H1 (cell line): ENCODE measurements around the gene SOCS3. TPM values are rescaled to one million over a fixed set of nuclear protein-coding genes. Genes with fewer than 3 reads are reported as not detected.

ENCODE experiments used
- CTCF ChIA-PET: fragments of 300-600 bp; sonication (Branson Sonifier 250); formaldehyde crosslinking; loops from one replicate; lab custom pipeline; 2021; ENCODE audit not compliant: partially characterized antibody; lab: Charles Lee
- POLR2A ChIA-PET: fragments of 300-600 bp; sonication (Branson Sonifier 250); formaldehyde crosslinking; loops from one replicate; lab custom pipeline; 2021; ENCODE audit warnings: inconsistent platforms; ENCODE audit not compliant: partially characterized antibody; lab: Charles Lee
- DNase-seq, 2 experiments: peaks; one replicate each; pipeline versions ENCODE4 v3.0.0 to v3.0.0-alpha.2; 2010 to 2022; ENCODE audit warnings: low spot score in 2 of 2, low read depth in 1 of 2, mixed read lengths in 1 of 2
- FAIRE-seq: peaks from 2 replicates; lab custom pipeline; 2011; peaks lifted over from hg19 to GRCh38; lab: Jason Lieb, UNC
- H2AFZ ChIP-seq: 2 replicates; pipeline ENCODE4 v1.8.1; 2012; ENCODE audit warnings: low read length, inconsistent platforms
- H2AK5ac ChIP-seq: 2 replicates; pipeline ENCODE4 v1.6.1; 2013; ENCODE audit warnings: low read depth, low read length
- H2BK120ac ChIP-seq: replicated peaks from 2 replicates; pipeline ENCODE3; 2013; ENCODE audit warnings: low read depth, low read length, inconsistent platforms
- H2BK12ac ChIP-seq: 2 replicates; pipeline ENCODE4 v1.6.1; 2013; ENCODE audit warnings: low read depth, low read length
- H2BK15ac ChIP-seq: 2 replicates; pipeline ENCODE4 v1.6.1; 2013; ENCODE audit warnings: low read length
- H2BK20ac ChIP-seq: 2 replicates; pipeline ENCODE4 v1.6.1; 2013; ENCODE audit warnings: low read length
- H2BK5ac ChIP-seq: 2 replicates; pipeline ENCODE4 v1.6.1; 2013; ENCODE audit warnings: low read depth, low read length
- H3K14ac ChIP-seq: 2 replicates; pipeline ENCODE4 v1.6.1; 2013; ENCODE audit warnings: inconsistent platforms; ENCODE audit not compliant: insufficient read length
- H3K18ac ChIP-seq: 2 replicates; pipeline ENCODE4 v1.6.1; 2013; ENCODE audit warnings: low read length; ENCODE audit errors: extremely low read depth
- H3K23ac ChIP-seq: 2 replicates; pipeline ENCODE4 v1.6.1; 2013; ENCODE audit warnings: inconsistent platforms; ENCODE audit not compliant: insufficient read length
- H3K23me2 ChIP-seq: 2 replicates; pipeline ENCODE4 v1.6.1; 2013; ENCODE audit warnings: low read depth, low read length
- H3K27ac ChIP-seq: 2 replicates; pipeline ENCODE4 v1.6.1; 2011; ENCODE audit warnings: low read depth, low read length, inconsistent platforms
- H3K27me3 ChIP-seq, 4 experiments: replicated peaks in 1 of 4; 1 replicate in 1 of 4; 2 replicates in 3 of 4; pipeline versions ENCODE4 v1.6.1 to v1.8.1; 2011 to 2013; ENCODE audit warnings: low read length in 3 of 4, mild to moderate bottlenecking in 3 of 4, inconsistent platforms in 2 of 4, mixed read lengths in 2 of 4, moderate library complexity in 1 of 4; ENCODE audit not compliant: control insufficient read depth in 3 of 4, insufficient read depth in 3 of 4; ENCODE audit errors: extremely low read depth in 1 of 4
- H3K36me3 ChIP-seq, 4 experiments: 2 replicates each; pipeline versions ENCODE4 v1.6.1 to v1.8.1; 2011 to 2013; ENCODE audit warnings: mild to moderate bottlenecking in 4 of 4, low read length in 3 of 4, moderate library complexity in 2 of 4, control low read depth in 1 of 4, inconsistent platforms in 1 of 4; ENCODE audit not compliant: insufficient read depth in 4 of 4, control insufficient read depth in 2 of 4
- H3K4ac ChIP-seq: replicated peaks from 2 replicates; pipeline ENCODE3; 2013; ENCODE audit warnings: low read length, low read depth, mixed read lengths, inconsistent platforms; ENCODE audit not compliant: insufficient read length
- H3K4me1 ChIP-seq, 4 experiments: replicated peaks in 1 of 4; 1 replicate in 1 of 4; 2 replicates in 3 of 4; pipeline versions ENCODE4 v1.6.1 to v1.8.1; 2011 to 2013; ENCODE audit warnings: low read length in 3 of 4, inconsistent platforms in 2 of 4, mixed read lengths in 1 of 4; ENCODE audit not compliant: insufficient read depth in 4 of 4, control insufficient read depth in 3 of 4
- H3K4me2 ChIP-seq, 2 experiments: 2 replicates each; pipeline versions ENCODE4 v1.6.1 to v1.8.1; 2011 to 2013; ENCODE audit warnings: low read depth in 2 of 2, low read length in 2 of 2, control low read depth in 1 of 2, inconsistent platforms in 1 of 2, mild to moderate bottlenecking in 1 of 2; ENCODE audit not compliant: insufficient read depth in 1 of 2
- H3K4me3 ChIP-seq, 4 experiments: fragments of 200-600, 300-600 bp in 1 of 4; sonication (generic), shearing (Covaris generic), sonication (Bioruptor Twin) in 1 of 4; 2 replicates each; pipeline versions ENCODE4 v1.5.1 to v1.8.1; 2011 to 2016; ENCODE audit warnings: low read length in 4 of 4, low read depth in 3 of 4, control low read depth in 2 of 4, inconsistent platforms in 2 of 4, mild to moderate bottlenecking in 2 of 4, mixed read lengths in 1 of 4, moderate library complexity in 1 of 4; ENCODE audit not compliant: insufficient read depth in 2 of 4; ENCODE audit errors: extremely low read depth in 1 of 4
- H3K56ac ChIP-seq: replicated peaks from 2 replicates; pipeline ENCODE3; 2013; ENCODE audit warnings: low read depth, mild to moderate bottlenecking, mixed read lengths, low read length, inconsistent platforms; ENCODE audit not compliant: insufficient read length
- H3K79me1 ChIP-seq: 2 replicates; pipeline ENCODE4 v1.6.1; 2013; ENCODE audit warnings: low read depth, low read length, control low read depth
- H3K79me2 ChIP-seq, 2 experiments: 2 replicates each; pipeline versions ENCODE4 v1.6.1 to v1.8.1; 2012 to 2013; ENCODE audit warnings: low read length in 2 of 2, mild to moderate bottlenecking in 2 of 2, inconsistent platforms in 1 of 2; ENCODE audit not compliant: insufficient read depth in 2 of 2, control insufficient read depth in 1 of 2
- H3K9ac ChIP-seq, 4 experiments: replicated peaks in 1 of 4; 1 replicate in 1 of 4; 2 replicates in 3 of 4; pipeline versions ENCODE4 v1.6.1 to v1.8.1; 2011 to 2013; ENCODE audit warnings: low read depth in 3 of 4, low read length in 3 of 4, control low read depth in 2 of 4, mild to moderate bottlenecking in 2 of 4, moderate library complexity in 2 of 4, inconsistent platforms in 1 of 4; ENCODE audit errors: extremely low read depth in 1 of 4
- H3K9me3 ChIP-seq, 2 experiments: 2 replicates each; pipeline versions ENCODE4 v1.6.1 to v1.8.1; 2012 to 2013; ENCODE audit warnings: mild to moderate bottlenecking in 2 of 2, moderate library complexity in 2 of 2, control low read depth in 1 of 2, inconsistent platforms in 1 of 2, low read depth in 1 of 2, low read length in 1 of 2, mixed read lengths in 1 of 2; ENCODE audit not compliant: insufficient read depth in 2 of 2
- H4K20me1 ChIP-seq, 2 experiments: replicated peaks in 1 of 2; 2 replicates each; pipeline versions ENCODE3 to v1.8.1; 2011 to 2013; ENCODE audit warnings: inconsistent platforms in 2 of 2, low read length in 2 of 2, mild to moderate bottlenecking in 1 of 2; ENCODE audit not compliant: insufficient read depth in 2 of 2, control insufficient read depth in 1 of 2
- H4K5ac ChIP-seq: 2 replicates; pipeline ENCODE4 v1.6.1; 2013; ENCODE audit warnings: low read length, low read depth, mixed read lengths, inconsistent platforms; ENCODE audit not compliant: insufficient read length
- H4K8ac ChIP-seq: 2 replicates; pipeline ENCODE4 v1.8.0; 2013; ENCODE audit warnings: mild to moderate bottlenecking, moderate library complexity, low read length, inconsistent platforms; ENCODE audit not compliant: insufficient read depth; ENCODE audit errors: extremely low read depth
- H4K91ac ChIP-seq: replicated peaks from 2 replicates; pipeline ENCODE3; 2013; ENCODE audit warnings: low read length, mixed read lengths, inconsistent platforms; ENCODE audit not compliant: insufficient read length
- POLR2A ChIP-seq, 2 experiments: IDR thresholded peaks; 1 replicate in 1 of 2; 2 replicates in 1 of 2; pipeline ENCODE4 v1.6.1; 2011; ENCODE audit warnings: low read depth in 2 of 2, low read length in 2 of 2, mild to moderate bottlenecking in 2 of 2; ENCODE audit errors: control extremely low read depth in 1 of 2
- RAD21 ChIP-seq, 2 experiments: IDR thresholded peaks in 1 of 2; conservative IDR thresholded peaks in 1 of 2; 2 replicates each; pipeline ENCODE4 v1.6.1; 2011; ENCODE audit warnings: low read depth in 2 of 2, low read length in 2 of 2, improper control_type of control experiment in 1 of 2, inconsistent platforms in 1 of 2, mild to moderate bottlenecking in 1 of 2, moderate library complexity in 1 of 2
- WGBS, 2 experiments: shearing (Covaris generic) in 1 of 2; methylation state at CpG; one replicate each; pipeline versions ENCODE4 v1.1.6 to v1.1.7; 2013 to 2015; ENCODE audit warnings: low lambda C conversion rate in 2 of 2, mixed read lengths in 2 of 2, inconsistent platforms in 1 of 2, low coverage in 1 of 2, missing lambda C conversion rate in 1 of 2; ENCODE audit not compliant: insufficient replicate concordance in 2 of 2, insufficient coverage in 1 of 2, insufficient read length in 1 of 2; ENCODE audit errors: extremely low coverage in 1 of 2, missing lambda C conversion rate in 1 of 2; 5-methylcytosine and 5-hydroxymethylcytosine counted together
- polyA plus RNA-seq, 7 experiments: library from polyadenylated mRNA; depleted of rRNA in 3 of 7; stranded (reverse) in 5 of 7; unstranded in 2 of 7; fragments of >200 nt in 5 of 7; fragments of 200-250 nt in 2 of 7; gene quantifications; 1 replicate in 5 of 7; 2 replicates in 1 of 7; 4 replicates in 1 of 7; pipeline versions ENCODE4 v1.2.1 to v1.2.3, GENCODE V29; 2011 to 2013; ENCODE audit warnings: missing spikeins in 2 of 7, mixed read lengths in 2 of 7
- total RNA-seq: library from RNA; stranded (reverse); fragmentation: NEBNext Ultra II Directional; extraction: Animal tissue kit (Norgen Biotek cat#: 25700); gene quantifications from 2 replicates; pipeline ENCODE4 v1.2.1, GENCODE V29; 2021
- TF ChIP-seq, protein P1 (sequence below), 3 experiments: IDR thresholded peaks; 1 replicate in 2 of 3; 2 replicates in 1 of 3; pipeline versions ENCODE4 v1.5.1 to v1.6.1; 2011; ENCODE audit warnings: low read length in 3 of 3, mild to moderate bottlenecking in 3 of 3, inconsistent platforms in 2 of 3, low read depth in 1 of 3, moderate library complexity in 1 of 3; ENCODE audit not compliant: insufficient read depth in 1 of 3; ENCODE audit errors: control extremely low read depth in 1 of 3
- TF ChIP-seq, protein P2 (sequence below): IDR thresholded peaks from 2 replicates; pipeline ENCODE4 v1.6.1; 2011; ENCODE audit warnings: low read depth, mild to moderate bottlenecking, low read length; ENCODE audit not compliant: insufficient read depth

SOCS3 gene
- total and polyA plus RNA-seq, 2 of the 8 experiments (the other 6 are each of a cell fraction or from before 2014, with no cell fraction given), result 10.1 to 47.9 TPM

GRCh38 chr17:78362671-78363070 lies 2.8 kb upstream of the SOCS3 start:
- H3K23ac ChIP-seq, result no peak overlapping the region
- H3K79me1 ChIP-seq, result no peaks in the 10 kb centered on the region
- WGBS, 2 experiments, result 85% methylated on average over 7 of the region's 7 CpGs; no CpG with 5 or more reads in 1 of the 2 experiments
- no peak overlapping the region for H2BK120ac ChIP-seq
- CTCF ChIA-PET, result interaction anchor here (0.7 to 20.5 kb wide), 9 partner anchors 43 to 482 kb away, joined by 3 to 257 read pairs (median 3); no protein-coding TSS in a partner anchor
- no peak overlapping the region for H4K91ac ChIP-seq
- no peak overlapping the region for H2AFZ ChIP-seq
- H4K5ac ChIP-seq, result no peak overlapping the region
- H3K27ac ChIP-seq, result no peak overlapping the region
- peaks cover 0 to 9% (median 2%) of the 10 kb centered on the region in 4 experiments; a peak in 4 of 8 replicates for H3K36me3 ChIP-seq
- H2BK20ac ChIP-seq, result peak overlapping the region; percentile 76
- no peak overlapping the region for H4K8ac ChIP-seq
- H3K4ac ChIP-seq, result no peak overlapping the region
- H4K20me1 ChIP-seq, result peaks cover 9 to 12% of the 10 kb centered on the region in 2 experiments
- peak overlapping the region; percentile 18 for H2BK12ac ChIP-seq
- FAIRE-seq (no peak), DNase-seq (no peak)
- no peak overlapping the region for H2AK5ac ChIP-seq
- peaks cover 0 to 13% (median 5%) of the 10 kb centered on the region in 4 experiments; a peak in 4 of 7 replicates for H3K27me3 ChIP-seq
- H2BK15ac ChIP-seq, result 0 out of 2 replicates have a peak overlapping the region, but pooled peaks have one; percentile 68
- H3K4me2 ChIP-seq, result no peak overlapping the region
- H3K9ac ChIP-seq, result no peak overlapping the region
- no peaks in the 10 kb centered on the region for H3K9me3 ChIP-seq
- peak overlapping the region; percentile 15; the same call in 1 of the 2 replicates for H3K18ac ChIP-seq
- H2BK5ac ChIP-seq, result 0 out of 2 replicates have a peak overlapping the region, but pooled peaks have one; percentile 47
- peaks cover 14% of the 10 kb centered on the region for H3K23me2 ChIP-seq
- H3K14ac ChIP-seq, result no peak overlapping the region
- peaks cover 3 to 20% of the 10 kb centered on the region in 2 experiments; a peak in 3 of 4 replicates for H3K79me2 ChIP-seq
- POLR2A ChIA-PET, result interaction anchor here (1.2 to 4.4 kb wide), 4 partner anchors 19 to 59 kb away, joined by 4 to 29 read pairs (median 7); no protein-coding TSS in a partner anchor
- TF ChIP-seq RAD21 (IDR thresholded peaks at IDR 0.05 in 1 of 2, conservative IDR thresholded peaks at IDR 0.05 in 1 of 2; ENCODE audit: low read depth in 2 of 2, low read length in 2 of 2), result peak; percentile 36 to 44; a peak in 3 of 4 replicates
- TF ChIP-seq, protein P1, sequence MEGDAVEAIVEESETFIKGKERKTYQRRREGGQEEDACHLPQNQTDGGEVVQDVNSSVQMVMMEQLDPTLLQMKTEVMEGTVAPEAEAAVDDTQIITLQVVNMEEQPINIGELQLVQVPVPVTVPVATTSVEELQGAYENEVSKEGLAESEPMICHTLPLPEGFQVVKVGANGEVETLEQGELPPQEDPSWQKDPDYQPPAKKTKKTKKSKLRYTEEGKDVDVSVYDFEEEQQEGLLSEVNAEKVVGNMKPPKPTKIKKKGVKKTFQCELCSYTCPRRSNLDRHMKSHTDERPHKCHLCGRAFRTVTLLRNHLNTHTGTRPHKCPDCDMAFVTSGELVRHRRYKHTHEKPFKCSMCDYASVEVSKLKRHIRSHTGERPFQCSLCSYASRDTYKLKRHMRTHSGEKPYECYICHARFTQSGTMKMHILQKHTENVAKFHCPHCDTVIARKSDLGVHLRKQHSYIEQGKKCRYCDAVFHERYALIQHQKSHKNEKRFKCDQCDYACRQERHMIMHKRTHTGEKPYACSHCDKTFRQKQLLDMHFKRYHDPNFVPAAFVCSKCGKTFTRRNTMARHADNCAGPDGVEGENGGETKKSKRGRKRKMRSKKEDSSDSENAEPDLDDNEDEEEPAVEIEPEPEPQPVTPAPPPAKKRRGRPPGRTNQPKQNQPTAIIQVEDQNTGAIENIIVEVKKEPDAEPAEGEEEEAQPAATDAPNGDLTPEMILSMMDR (IDR thresholded peaks at IDR 0.05; ENCODE audit: control extremely low read depth in 1 of 3, insufficient read depth in 1 of 3, low read depth in 1 of 3, low read length in 3 of 3), result peak; percentile 14 to 63 (median 57); a peak in 3 of 4 replicates
- no peak for TF ChIP-seq POLR2A (IDR thresholded peaks at IDR 0.05; ENCODE audit: control extremely low read depth in 1 of 2, low read depth in 2 of 2, low read length in 2 of 2)
- TF ChIP-seq, protein P2, sequence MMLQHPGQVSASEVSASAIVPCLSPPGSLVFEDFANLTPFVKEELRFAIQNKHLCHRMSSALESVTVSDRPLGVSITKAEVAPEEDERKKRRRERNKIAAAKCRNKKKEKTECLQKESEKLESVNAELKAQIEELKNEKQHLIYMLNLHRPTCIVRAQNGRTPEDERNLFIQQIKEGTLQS, result no peak
- no peak overlapping the region for H3K56ac ChIP-seq
- H3K4me3 ChIP-seq, result no peak overlapping the region
- peaks cover 13 to 50% (median 46%) of the 10 kb centered on the region in 4 experiments for H3K4me1 ChIP-seq
